ENCODE results near the gene SPATA2. TPM values are rescaled to one million over a fixed set of nuclear protein-coding genes. Genes with fewer than 3 reads are reported as not detected.

Gene SPATA2
- total and polyA plus RNA-seq, 2 experiments from 2014 or later = 3.1 to 4.6 TPM

DNA sequence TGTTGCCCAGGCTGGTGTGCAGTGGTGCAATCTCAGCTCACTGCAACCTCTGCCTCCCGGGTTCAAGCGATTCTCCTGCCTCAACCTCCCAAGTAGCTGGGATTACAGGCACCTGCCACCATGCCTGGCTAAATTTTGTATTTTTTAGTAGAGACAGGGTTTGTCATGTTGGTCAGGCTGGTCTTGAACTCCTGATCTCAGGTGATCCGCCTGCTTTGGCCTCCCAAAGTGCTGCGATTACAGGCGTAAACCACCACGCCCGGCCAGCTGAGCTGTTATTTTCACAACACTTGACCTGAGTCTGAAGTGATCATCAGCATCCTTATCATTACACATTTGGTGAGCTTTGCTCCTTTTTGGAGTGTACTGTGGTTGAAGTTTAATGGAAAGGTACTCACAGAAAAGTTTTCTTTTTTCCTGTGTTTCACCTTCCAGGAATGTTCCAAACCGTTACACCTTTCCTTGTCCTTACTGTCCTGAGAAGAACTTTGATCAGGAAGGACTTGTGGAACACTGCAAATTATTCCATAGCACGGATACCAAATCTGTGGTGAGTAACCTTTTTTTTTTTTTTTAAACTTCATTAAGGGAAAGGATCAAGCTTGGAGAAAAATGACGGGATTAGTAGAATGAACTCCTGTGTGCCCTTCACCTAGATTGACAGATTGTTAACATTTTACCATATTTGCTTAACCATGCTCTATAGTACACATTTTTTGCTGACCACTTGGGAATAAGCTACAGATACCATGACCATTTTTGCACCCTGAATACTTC lies 30.6 kb upstream of the SPATA2 start:
- Histone ChIP-seq H3K27ac (no peak overlapping the region), H3K36me3 (ENCODE audit: low read depth) (peaks cover 34% of the 10 kb centered on the region), H3K4me1 (ENCODE audit: insufficient read depth) (peaks cover 24% of the 10 kb centered on the region), H4K20me1 (ENCODE audit: insufficient read depth) (no peaks in the 10 kb centered on the region), H2AFZ (no peak overlapping the region), H3K4me3 (no peak overlapping the region), H3K9me2 (ENCODE audit: insufficient read depth) (no peaks in the 10 kb centered on the region), H3K9ac (no peak overlapping the region), H3K9me3 (ENCODE audit: low read depth) (no peaks in the 10 kb centered on the region), H3K4me2 (ENCODE audit: unreplicated experiment) (no peak overlapping the region), H3K79me2 (ENCODE audit: insufficient read depth) (peaks cover 73% of the 10 kb centered on the region), H3K27me3 (replicated peaks; ENCODE audit: insufficient read depth) (no peaks in the 10 kb centered on the region), H3F3A (ENCODE audit: insufficient read depth) (peaks cover 42% of the 10 kb centered on the region)
- in situ Hi-C loops (cut with MboI) = no loop called here
- WGBS, 2 experiments (ENCODE audit: low coverage in 1 of 2, low lambda C conversion rate in 2 of 2, missing lambda C conversion rate in 2 of 2) = 88 to 89% methylated on average over 10 of the region's 10 CpGs
- DNase-seq = no peak
- TF ChIP-seq EZH2 (IDR thresholded peaks at IDR 0.05; ENCODE audit: insufficient read depth, poor library complexity, severe bottlenecking) (no peak), EZH2phosphoT487 (IDR thresholded peaks at IDR 0.05; ENCODE audit: insufficient read depth, low read depth) (no peak)

DNA sequence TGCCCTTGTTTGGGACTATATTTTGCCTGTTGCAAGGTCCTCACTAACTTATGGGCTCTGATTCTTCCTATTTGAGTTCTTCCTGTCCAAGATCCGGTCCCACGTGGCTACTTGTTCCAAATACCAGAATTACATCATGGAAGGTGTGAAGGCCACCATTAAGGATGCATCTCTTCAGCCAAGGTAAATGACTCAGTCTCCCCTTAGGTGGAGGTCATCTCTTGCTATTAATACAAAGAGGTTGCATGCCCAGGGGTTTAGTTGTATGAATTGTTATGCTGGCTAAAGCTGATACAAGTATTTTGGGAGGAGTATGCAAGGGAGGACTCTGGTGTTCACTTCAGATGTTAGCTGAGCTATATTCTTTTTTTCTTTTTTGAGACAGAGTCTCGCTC lies 30.0 kb upstream of the SPATA2 start:
- Histone ChIP-seq H3K79me2 (ENCODE audit: insufficient read depth) (peaks cover 78% of the 10 kb centered on the region), H3K9ac (no peak overlapping the region), H3K27me3 (replicated peaks; ENCODE audit: insufficient read depth) (no peaks in the 10 kb centered on the region), H3K27ac (no peak overlapping the region), H2AFZ (no peak overlapping the region), H3K4me3 (no peak overlapping the region), H3F3A (ENCODE audit: insufficient read depth) (peaks cover 36% of the 10 kb centered on the region), H3K36me3 (ENCODE audit: low read depth) (peaks cover 33% of the 10 kb centered on the region), H3K4me2 (ENCODE audit: unreplicated experiment) (no peak overlapping the region), H4K20me1 (ENCODE audit: insufficient read depth) (no peaks in the 10 kb centered on the region), H3K9me2 (ENCODE audit: insufficient read depth) (no peaks in the 10 kb centered on the region), H3K9me3 (ENCODE audit: low read depth) (no peaks in the 10 kb centered on the region), H3K4me1 (ENCODE audit: insufficient read depth) (peaks cover 18% of the 10 kb centered on the region)
- no peak for TF ChIP-seq EZH2 (IDR thresholded peaks at IDR 0.05; ENCODE audit: insufficient read depth, poor library complexity, severe bottlenecking)
- 70 to 86% methylated on average over 3 of the region's 3 CpGs for WGBS, 2 experiments (ENCODE audit: low coverage in 1 of 2, low lambda C conversion rate in 2 of 2, missing lambda C conversion rate in 2 of 2)
- no peak for DNase-seq
- in situ Hi-C loops (cut with MboI) = no loop called here

DNA sequence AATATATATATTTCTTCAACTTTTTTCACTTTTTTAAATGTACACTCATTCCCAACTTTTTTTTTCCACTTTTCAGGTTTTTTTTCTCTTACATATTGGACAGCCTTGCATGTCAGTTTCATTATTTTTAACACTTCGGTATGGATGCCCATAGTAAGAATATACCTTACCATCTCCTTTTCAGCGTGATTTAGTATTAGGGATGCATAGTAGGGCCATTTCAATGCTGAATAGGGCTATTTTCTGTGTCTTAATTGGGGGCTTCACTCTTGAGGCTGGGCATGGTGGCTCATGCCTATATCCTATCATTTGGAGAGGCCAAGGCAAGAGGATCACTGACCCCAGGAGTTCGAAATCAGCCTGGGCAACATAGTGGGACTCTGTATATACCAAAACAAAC lies 27.6 kb upstream of the SPATA2 start:
- H3K9ac ChIP-seq = no peak overlapping the region
- no peak for TF ChIP-seq EZH2phosphoT487 (IDR thresholded peaks at IDR 0.05; ENCODE audit: insufficient read depth, low read depth)
- no peak for TF ChIP-seq EZH2 (IDR thresholded peaks at IDR 0.05; ENCODE audit: insufficient read depth, poor library complexity, severe bottlenecking)
- H3K9me2 ChIP-seq (ENCODE audit: insufficient read depth) = no peaks in the 10 kb centered on the region
- no peak overlapping the region for H3K27ac ChIP-seq
- in situ Hi-C loops (cut with MboI) = no loop called here
- peaks cover 92% of the 10 kb centered on the region for H3K79me2 ChIP-seq (ENCODE audit: insufficient read depth)
- H2AFZ ChIP-seq = no peak overlapping the region
- H3K4me2 ChIP-seq (ENCODE audit: unreplicated experiment) = no peak overlapping the region
- H3F3A ChIP-seq (ENCODE audit: insufficient read depth) = peaks cover 21% of the 10 kb centered on the region
- H3K27me3 ChIP-seq (replicated peaks; ENCODE audit: insufficient read depth) = no peaks in the 10 kb centered on the region
- H4K20me1 ChIP-seq (ENCODE audit: insufficient read depth) = no peaks in the 10 kb centered on the region
- 98% methylated on average over 3 of the region's 3 CpGs for WGBS, 2 experiments (ENCODE audit: low coverage in 1 of 2, low lambda C conversion rate in 2 of 2, missing lambda C conversion rate in 2 of 2)
- peaks cover 10% of the 10 kb centered on the region for H3K4me1 ChIP-seq (ENCODE audit: insufficient read depth)
- DNase-seq = no peak
- H3K9me3 ChIP-seq (ENCODE audit: low read depth) = no peaks in the 10 kb centered on the region
- H3K4me3 ChIP-seq = no peak overlapping the region
- peaks cover 25% of the 10 kb centered on the region; the same call in 1 of the 2 replicates for H3K36me3 ChIP-seq (ENCODE audit: low read depth)

DNA sequence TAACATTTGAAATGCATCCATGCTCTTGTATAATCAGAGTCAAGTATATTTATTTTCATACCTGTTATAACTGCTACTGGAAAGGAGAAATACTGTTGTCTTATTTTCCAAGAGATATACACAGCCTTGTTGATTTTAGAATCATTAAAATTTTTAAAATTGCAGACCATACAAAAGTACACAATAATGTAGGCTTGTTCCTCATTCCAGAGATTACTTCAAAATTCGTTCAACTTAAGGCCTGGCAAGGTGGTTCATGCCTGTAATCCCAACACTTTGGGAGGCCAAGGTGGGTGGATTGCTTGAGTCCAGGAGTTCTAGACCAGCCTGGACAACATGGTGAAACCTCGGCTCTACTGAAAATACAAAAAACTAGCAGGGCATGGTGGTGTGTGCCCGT lies 27.0 kb upstream of the SPATA2 start:
- in situ Hi-C loops (cut with MboI) = no loop called here
- 81 to 83% methylated on average over 3 of the region's 3 CpGs for WGBS, 2 experiments (ENCODE audit: low coverage in 1 of 2, low lambda C conversion rate in 2 of 2, missing lambda C conversion rate in 2 of 2)

More for the DNA sequence above, 27.0 kb upstream of the SPATA2 start:
- Histone ChIP-seq H3K4me2 (ENCODE audit: unreplicated experiment) (no peak overlapping the region), H3K27me3 (replicated peaks; ENCODE audit: insufficient read depth) (no peaks in the 10 kb centered on the region), H3K27ac (no peak overlapping the region), H2AFZ (no peak overlapping the region), H4K20me1 (ENCODE audit: insufficient read depth) (0 out of 2 replicates have a peak, but pooled peaks cover under 1% of the 10 kb centered on the region), H3K36me3 (ENCODE audit: low read depth) (peaks cover 25% of the 10 kb centered on the region; the same call in 1 of the 2 replicates), H3K4me3 (no peak overlapping the region), H3K4me1 (ENCODE audit: insufficient read depth) (peaks cover 15% of the 10 kb centered on the region), H3K79me2 (ENCODE audit: insufficient read depth) (peaks cover 97% of the 10 kb centered on the region), H3K9me3 (ENCODE audit: low read depth) (no peaks in the 10 kb centered on the region), H3K9ac (no peak overlapping the region), H3F3A (ENCODE audit: insufficient read depth) (peaks cover 18% of the 10 kb centered on the region), H3K9me2 (ENCODE audit: insufficient read depth) (no peaks in the 10 kb centered on the region)
- TF ChIP-seq EZH2phosphoT487 (IDR thresholded peaks at IDR 0.05; ENCODE audit: insufficient read depth, low read depth) = no peak
- no peak for TF ChIP-seq EZH2 (IDR thresholded peaks at IDR 0.05; ENCODE audit: insufficient read depth, poor library complexity, severe bottlenecking)
- DNase-seq = no peak

Measured in GM23248 (cell line).